HG03342 (cell line): Measurements from ENCODE around the gene NOS3.

ENCODE experiments used
- ATAC-seq: cut with Tn5 transposase; IDR thresholded peaks from one replicate; pipeline ENCODE4 v1.9.1; 2021; ENCODE audit warnings: mild to moderate bottlenecking, moderate library complexity; ENCODE audit not compliant: unreplicated experiment

Gene NOS3

DNA sequence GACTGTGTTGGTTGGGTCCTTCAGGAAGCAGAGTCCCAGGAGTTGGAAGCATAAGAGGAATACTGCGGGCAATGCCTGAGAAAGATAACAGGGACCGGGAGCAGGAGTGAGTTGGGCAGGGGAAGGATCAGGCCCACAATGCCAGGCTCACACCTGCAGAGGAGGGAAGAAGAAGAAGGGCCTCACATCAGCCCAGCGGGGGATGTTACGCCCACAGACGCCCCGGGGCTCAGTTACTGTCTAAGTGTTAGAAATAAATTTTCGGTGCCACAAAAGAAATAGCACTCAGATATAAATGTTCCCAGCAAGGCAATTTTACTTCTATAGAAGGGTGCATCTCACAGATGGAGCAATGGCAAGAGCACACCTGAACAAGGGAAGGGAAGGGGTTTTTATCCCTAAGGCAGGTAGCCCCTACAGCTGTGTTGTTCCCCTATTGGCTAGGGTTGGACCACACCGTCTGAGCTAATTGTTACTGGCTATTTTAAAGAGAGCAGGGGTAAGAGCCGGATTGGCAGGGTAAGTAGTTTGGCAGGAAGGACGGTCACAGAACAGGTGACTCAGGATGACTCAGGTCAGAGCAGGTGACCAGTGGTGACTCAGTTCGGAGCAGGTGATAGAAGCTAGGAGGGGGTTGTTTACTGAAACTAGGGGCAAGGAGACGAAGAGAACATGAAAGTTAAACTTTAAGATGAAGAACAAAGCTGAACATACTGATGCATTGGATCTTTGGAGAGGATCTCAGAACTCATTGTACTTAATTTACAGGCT, at the start of gene NOS3:
Gene NOS3 (plus strand): TSS at position 602 of the 771 bp plus-strand sequence. CDS start 2,787 bp downstream, outside the sequence.
- no peak for ATAC-seq

DNA sequence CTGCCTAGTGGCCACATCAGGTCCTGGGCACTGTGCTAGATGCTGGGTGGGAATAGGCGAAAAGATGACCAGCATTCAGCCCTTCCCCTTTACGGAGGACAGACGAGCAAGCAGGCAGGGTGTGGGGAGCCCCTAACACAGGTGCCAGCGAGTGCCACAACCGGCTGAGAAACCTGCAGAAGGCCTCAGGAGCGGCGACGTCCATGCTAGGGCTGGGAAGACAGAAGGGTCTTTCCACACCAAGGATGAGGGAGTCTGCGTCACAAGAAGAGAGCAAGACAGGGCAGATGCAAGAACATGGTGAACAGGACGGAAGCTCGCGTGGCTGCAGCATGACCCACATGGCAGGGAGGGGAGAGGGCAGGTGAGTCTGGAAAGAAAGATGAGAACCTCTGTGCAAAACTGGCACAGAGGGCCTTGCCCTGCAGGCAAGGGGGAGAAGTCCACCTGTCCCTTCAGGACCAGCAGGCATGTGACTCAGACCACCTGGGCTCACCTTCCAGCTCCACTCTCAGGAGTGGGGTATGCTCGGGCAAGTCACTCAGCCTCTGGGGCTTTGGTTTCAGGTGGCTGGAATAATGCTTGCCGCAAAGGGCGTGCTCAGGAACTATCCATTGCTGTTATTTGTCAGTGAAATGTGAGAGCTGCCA, 49.3 kb upstream of the NOS3 start:
- no peak for ATAC-seq

DNA sequence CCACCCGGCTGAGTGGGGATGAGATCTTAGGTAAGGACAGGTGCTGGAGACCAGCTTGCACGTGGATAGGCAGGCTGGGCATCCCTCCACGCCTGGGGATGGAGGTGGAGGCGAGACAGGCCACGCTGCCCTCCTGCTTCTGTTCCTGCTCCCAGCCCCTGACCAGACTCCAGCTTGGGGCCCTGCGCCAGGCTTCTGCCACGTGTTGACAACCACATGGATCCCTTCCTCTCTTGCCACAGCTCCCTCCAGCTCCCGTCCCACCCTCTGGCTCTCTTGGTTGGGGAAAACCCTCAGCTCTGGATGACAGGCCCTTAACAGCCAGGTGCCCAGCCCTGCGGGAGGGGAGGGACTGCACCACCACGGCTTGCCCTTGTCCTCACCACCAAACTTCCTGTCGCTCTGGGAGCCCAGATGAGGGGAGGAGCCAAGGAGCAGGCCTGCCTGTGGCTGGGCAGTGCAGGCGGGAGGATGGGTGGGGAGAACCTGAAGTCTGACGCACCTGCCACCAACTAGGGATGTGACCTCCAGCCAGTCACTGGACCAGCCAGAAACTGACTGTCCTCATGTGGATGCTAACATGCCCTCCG, 48.7 kb upstream of the NOS3 start:
- ATAC-seq: no peak

DNA sequence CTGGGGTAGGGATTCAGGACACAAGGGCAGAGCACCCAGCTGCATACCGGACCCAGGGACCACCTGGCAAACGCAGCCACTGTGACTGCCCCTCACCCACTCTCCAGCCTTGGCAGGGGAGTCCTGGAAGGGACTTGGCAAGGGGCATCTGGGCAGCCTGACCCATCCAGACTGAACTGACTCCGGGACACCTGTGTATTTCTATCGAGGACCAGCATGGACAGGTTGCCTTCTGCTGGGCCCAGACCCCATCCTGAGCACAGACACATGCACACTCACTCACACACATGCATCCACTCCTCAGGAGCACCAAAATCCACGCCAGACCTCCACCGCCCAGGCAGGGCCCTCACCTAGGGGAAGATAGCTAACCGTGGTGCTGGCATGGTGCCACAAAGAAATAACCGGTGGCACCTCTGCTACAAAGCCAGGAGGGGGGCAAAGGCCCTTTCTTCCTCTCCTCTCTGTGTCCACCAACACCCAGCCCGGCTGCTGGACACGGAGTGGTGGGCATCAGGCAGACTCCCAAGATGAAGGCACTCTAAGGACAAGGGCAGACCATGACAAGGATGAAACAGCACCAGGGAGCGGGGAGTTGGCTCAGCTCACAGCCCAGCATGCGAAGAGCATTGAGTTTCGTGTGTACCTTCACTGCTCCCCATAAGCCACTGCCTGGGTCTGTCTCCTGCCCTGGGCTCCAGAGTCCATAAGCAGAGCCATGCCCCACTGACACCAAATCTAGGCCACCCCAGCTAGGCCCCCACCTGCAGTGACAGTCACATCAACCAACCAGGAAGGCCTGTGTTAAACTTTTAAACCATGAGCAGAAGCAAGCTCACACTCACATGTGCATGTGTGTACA, 48.0 kb upstream of the NOS3 start:
- no peak for ATAC-seq

DNA sequence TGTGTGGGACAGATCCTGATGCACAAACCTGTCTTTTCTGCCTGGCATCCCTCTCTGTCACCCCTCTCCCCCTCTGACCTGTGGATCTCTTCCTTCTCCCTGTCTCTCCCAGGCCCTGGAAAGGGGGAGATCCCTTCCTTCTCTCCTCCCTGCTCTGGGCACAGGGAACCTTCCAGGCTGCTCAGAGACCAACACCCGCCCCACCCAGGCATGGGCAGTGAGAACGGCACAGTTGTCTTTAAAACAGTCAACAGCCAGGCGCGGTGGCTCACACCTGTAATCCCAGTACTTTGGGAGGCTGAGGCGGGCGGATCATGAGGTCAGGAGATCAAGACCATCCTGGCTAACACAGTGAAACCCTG, 47.4 kb upstream of the NOS3 start:
- ATAC-seq: no peak

DNA sequence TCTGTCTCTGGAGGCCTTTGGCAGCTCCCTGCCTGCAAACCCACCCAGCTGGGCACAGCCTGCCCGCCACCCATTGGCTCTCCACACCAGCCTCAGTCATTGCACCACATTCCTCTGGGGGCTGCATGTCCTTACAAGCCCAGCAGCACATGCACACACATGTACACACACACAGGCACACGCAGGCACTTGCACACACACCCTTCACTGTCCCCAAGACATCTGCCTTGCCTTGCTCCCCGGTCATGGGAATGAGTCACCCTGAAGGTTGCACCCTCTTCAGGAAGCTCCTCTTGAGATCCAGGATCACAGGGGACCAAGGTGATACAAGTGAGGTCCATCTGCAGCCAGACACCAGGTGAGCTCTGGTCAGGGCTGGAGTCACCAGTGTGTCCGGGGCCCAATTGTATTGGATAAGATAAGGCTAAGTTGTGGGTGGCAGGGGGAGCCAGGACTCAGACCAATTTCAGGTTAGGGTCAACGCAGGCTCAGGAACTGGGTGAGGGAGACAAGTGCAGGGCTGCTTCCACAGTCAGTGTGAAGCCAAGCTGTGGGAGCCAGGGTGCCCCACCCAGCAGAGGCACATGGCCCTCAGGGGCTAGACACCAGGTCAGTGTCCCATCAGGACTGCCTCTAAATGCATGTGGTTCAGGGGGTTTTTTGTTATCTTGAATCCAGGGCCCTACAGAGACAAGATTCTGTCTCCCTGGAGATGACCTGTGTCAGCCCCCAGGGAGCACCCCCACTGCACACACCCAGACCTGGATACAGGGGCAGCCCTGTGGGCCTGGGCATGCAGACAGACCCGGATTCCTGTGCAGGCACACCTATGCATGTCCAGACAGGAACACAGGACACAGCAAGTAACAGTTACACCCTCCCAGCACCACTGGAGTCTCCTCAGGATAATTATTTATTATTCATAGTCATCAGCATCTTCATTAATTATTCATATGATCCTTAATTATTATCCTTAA, 46.5 kb upstream of the NOS3 start:
- no peak for ATAC-seq

DNA sequence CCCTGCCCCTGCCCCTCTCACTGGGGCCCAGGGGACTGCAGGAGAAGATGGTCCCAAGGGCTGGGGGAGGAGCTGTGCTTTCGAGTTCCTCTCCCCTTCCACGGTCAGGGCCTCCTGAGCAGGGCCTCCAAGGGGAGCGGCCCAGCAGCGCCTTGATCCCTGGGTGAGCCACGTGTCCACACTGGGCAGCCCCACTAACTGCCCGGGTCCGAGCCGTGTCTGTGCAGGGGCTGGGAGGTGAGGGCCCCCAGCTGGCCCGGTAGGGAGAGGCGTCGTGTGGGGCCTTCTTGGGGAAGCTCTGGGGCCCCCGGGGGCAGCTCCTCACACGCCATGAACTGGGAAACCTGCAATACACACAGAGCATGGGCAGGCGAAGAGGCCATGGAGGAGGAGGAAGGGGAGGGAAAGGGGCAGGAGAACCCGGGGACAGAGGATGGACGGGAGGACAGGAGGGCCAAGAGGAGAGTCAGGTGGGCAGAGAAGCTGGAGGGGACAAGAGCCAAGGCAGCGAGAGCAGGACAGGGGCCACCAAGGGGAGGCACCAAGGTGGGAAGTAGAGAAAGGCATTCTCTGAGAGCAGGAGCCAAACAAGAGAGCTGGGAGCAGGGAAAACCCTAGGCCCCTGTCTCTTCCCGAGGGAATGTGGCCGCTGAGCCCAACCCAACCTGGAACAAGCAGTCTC, 45.5 kb upstream of the NOS3 start:
- ATAC-seq: no peak

DNA sequence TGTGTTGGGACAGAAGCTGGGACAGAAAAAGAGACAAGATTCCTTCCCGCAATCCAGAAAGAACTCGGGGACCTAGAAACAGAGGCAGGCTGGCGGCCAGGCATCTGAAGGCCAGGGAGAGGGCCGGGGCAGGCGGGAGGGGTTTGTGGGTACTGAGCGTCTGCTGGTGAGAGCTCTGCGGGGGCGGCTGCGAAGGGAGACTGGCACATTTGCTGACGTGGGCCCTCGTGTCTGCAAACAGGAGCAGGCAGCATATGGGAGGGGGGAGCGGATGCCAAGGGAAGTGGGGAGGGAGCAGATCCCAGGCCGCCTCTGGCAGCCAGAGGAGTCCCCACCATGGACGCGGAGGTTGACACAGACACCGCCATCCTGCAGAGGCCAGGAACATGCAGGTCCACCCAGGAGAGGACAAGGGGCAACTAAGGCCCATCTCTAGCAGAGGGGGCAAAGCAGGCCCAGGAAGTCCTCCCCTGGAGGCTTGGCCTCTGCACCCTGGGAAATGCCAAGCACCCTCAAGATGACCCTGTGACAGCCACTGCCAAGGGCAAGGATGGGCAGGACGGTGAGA, 44.9 kb upstream of the NOS3 start:
- ATAC-seq: no peak

DNA sequence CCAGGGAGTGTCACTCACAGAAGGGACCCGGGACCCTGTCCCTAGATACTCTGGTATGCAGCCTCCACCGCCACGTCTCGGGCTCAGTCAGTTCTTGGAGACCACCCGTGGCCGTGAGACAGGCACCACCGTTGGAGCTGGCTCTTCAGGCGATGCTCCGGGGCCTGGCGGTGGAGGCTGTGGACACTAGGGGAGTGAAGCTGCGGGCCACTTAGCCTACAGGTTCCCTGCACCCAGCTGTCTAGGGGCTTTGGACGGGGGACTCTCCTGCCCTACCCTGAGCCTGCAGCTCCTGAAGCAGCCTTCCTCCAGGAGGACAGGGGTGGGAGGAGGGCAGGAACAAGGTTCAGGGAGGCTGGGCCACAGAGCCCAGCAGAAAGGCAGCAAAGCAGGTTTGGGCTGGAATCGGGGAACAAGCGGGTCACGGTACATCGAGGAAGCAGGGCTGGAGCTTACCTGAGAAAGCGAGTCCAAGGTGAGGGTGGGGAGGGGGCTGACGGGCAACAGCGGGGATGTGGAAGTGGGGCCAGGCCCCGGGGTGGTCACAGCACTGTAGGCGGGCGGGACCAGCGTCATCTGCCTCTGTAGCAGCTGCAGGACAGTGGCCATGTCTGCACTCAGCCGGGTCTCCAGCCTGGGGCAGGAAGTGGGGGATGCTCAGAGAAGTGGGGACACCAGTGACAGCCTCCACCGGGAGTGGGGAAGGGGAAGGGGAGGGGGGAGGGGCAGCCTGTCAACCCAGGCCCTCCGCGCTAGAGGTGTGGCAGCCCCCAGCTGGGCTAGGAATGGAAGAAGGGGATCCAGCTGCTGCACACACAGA, 44.2 kb upstream of the NOS3 start:
- ATAC-seq: no peak

DNA sequence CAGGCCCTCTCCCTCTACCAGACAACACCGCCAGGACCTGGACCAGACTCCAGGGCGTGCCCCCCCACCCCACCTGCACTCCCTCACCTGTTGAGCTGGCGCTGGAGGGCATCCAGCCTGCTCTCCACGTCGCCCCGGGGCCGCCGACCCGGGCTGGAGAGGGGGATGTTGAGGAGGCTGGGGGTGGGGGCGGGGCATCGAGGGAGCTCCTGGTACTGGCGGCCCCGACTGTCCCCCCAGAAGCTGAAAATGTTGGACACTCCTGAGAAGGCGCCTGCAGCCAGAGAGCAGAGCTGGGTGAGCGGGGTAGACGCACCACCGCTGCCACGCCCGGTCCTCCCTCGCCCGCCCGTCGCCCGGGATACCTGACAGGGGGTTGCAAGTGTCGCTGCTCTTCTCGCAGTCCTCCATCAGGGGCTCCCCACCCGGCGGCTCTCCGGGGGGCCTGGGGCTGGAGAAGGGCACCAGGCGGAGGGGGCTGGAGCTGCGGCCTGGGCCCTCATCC, 43.5 kb upstream of the NOS3 start:
- ATAC-seq: no peak

DNA sequence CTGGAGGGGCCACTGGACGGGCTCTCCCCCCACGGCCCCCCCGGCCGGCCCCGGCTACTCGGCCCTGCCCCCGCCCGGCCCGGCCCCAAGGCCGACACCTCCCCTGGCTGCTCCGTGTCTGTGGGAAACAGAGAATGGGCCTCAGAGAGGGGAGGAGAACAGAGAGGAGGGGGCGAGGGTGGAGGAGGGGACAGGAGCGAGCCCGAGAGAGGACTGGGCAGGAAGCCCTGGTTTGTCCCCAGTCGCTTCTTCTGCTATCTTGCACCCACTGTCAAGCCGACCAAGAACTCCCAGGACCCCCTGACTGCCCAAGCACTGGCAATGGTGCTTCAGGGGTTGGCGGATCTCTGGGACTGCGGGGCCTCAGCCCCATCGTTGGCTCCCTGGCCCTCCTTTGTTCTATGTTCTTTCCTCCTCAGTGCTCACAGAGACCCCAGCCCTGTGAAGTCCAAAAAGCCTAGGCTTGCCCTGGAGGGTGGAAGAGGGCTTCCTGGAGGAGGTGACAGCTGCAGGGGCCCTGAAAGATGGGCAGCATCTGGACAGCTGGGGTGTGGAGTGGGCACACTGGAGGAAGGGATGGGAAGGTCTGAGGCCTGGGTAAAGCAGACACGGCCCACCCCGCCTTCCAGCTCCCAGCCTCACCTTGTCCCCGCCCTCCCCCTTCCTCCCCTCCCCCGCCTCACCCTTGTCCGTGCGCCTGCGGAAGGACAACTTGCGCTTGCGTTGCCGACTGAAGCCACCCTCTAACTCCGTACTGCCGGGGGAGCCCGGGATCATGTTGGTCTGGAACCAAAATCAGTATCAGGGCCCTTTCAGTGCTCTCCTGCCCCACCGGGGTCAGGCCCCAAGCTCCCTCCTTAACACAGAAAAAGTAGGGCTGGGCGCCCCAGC, 42.8 kb upstream of the NOS3 start:
- ATAC-seq: no peak

DNA sequence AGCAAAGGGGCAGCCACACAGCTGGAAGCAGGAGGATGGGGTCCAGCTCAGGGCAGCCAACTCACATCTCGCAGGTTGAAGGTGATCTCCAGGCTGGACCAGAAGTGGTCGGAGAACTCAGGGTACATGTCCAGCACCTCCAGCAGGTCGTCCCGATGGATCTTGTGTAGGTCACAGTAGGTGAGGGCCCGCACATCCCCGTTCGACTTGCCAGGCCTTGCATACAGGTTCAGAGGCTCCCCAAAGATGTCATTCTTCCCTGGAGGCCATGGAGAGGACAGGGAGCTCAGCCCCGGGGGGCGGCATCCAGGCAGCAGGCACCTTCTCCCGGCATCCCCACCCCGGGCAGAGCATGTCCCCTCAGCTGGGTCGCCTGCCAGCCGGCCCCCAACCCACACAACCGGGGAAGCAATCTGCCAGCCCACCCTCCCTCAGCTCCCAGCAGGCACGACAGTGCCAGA, 42.0 kb upstream of the NOS3 start:
- no peak for ATAC-seq

DNA sequence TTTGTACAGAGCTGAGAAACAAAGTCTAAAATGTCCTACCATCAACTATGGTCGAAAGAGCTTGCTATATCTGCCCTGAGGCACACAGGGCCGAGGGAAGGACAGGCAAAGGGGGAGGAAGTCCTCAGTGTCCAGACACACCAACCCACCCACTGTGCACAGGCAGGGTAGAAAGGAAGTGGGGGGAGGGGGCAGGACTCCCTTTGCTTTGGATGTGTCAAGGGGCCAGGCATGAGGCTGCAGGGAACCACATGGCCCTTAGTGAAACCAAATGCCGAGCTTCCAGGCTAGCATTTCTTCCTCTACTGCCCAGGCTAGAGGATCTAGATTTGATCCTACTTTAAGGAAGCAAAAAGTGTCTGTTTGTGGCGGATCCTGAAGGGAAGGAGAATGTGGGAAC, 41.3 kb upstream of the NOS3 start:
- no peak for ATAC-seq

DNA sequence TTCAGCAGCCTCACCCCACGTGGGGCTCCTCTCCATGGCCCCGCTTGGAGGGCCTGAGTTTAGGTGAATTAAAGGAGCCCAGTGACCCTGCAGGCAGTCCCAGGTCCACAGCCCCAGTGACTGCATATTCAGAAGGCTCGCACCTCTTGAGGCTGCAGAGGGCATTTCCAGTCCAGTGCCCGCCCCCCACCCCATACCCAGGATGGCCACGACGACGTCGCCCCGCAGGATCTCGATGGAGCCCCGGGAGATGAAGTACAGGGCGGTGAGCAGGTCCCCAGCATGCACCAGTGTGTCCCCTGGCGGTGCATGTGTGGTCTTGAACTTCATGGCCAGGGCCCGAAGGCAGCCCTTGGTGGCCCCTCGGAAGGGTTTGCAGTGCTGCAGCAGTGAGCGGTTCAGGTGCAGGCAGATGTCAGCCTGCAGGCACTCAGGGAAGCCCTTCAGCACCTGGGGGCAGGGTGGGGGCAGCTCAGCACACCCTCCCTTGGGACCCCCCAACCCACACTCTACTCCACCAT, 40.8 kb upstream of the NOS3 start:
- ATAC-seq: no peak

DNA sequence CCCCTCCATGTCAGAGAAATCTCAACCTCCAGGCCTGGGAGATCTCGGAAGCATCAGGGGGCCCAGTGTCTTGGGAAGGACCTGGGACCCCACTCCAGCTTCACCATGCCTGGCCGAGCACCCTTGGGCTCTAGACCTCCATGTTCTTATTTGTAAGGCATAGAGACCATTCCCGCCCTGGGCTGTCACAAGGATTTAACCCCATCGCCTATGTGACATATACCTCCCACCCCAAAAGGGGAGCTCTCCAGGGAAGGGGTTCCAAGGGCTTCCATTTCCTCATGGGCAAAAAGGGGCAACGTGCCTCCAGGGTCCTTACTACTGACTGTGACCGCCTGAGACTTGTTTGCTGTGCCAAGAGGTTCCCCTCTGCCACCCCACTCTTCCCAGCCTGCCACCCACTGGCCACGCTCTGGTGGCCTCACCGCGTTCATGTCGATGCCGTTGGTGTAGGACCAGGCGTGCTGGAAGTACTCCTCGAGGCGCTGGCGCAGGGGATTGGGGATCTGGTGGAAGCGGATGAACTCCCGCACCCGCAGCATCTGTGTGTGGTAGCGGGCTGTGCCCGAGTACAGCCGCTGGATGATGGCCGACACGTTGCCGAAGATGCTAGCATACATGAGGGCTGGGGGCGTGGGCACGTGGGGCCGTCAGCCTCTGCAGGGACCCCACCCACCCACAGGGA, 40.2 kb upstream of the NOS3 start:
- ATAC-seq: no peak

DNA sequence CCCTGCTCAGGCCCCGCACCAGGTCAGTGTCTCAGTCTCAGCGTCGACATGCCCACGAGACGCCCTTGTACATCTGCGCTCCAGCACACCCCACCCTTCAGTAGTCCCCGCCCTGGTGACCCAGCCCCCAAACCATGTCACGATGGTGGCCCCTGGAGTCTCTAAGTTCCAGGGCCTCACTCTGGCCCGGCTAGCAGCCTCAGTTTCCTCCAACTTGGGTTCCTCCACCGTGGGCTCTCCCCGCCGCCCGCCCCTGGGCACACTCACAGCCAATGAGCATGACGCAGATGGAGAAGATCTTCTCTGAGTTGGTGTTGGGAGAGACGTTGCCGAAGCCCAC, 39.7 kb upstream of the NOS3 start:
- no peak for ATAC-seq
